DMS53 treated with DMSO at 0.1 percent for 48 hours (cell line): ENCODE data around the gene RLN3.

ENCODE experiments used
- DNase-seq: peaks from one replicate; lab custom pipeline; 2025; ENCODE audit not compliant: unreplicated experiment; lab: John Stamatoyannopoulos, UW

The RLN3 gene, protein sequence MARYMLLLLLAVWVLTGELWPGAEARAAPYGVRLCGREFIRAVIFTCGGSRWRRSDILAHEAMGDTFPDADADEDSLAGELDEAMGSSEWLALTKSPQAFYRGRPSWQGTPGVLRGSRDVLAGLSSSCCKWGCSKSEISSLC

GRCh38 chr19:14027856-14028450 lies at the start of gene RLN3:
TSS of gene RLN3 (plus strand) at chr19:14028148. CDS start at chr19:14028205, 57 bp downstream.
- DNase-seq, result no peak

DNA sequence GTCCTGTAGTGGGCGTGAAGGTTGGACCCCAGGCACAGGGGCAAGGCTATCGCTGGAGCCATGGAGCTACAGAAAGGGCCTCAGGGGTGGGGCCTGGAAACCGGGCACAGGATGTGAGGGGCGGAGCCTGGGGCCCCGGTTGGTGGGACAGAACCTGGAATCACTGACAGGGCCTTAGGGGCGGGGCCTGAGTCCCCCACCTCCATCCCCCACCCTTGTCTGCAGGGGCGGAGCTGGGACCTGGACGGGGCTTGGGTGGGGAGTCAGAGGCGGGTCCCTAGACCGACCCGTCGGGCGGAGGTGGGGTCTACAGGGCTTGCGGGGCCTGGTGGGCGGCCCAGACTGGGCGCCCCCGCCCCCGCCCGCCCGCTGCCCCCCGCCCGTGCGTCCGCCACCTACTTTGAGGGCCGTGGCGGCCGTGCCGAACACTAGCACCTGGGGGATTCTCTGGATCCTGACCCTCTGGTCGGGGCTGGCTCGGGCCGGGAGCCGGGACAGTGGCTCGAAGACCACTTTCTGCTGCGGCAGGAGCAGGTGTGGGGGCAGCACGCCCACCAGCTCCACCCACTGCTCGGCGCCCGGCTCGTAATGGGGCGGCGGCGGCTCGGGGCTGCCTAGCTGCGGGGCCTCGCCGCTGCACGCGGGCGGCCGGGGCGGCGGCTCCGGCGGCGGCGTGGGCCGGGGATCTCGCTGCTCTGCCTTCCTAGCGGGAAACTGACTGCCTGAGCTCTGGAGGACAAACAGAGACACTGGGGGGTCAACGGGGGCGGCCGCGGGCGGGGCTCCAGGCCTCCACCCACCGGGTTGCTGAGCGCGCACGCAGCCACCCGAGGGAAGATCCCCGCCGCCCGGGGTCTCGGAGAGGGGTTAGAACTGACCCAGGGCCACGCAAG lies 49.4 kb upstream of the RLN3 start:
- DNase-seq, result no peak

DNA sequence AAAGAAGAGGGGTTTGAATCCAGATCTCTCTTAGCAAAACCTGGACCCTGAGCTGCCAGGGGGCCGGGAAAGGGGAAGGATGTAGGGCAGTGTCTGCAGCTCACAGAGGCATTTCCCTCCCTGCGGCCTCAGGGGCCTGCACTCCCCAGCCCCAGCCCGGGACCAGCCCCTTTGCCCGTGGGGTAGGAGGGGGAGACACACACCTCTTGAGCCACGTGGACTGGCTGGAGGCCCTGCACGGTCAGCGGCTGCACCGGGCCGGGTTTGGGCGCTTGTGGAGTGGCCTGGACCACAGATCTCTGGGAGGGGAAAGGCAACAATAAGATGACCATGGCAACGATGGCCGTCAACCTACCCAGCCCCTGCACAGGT lies 48.7 kb upstream of the RLN3 start:
- no peak for DNase-seq

DNA sequence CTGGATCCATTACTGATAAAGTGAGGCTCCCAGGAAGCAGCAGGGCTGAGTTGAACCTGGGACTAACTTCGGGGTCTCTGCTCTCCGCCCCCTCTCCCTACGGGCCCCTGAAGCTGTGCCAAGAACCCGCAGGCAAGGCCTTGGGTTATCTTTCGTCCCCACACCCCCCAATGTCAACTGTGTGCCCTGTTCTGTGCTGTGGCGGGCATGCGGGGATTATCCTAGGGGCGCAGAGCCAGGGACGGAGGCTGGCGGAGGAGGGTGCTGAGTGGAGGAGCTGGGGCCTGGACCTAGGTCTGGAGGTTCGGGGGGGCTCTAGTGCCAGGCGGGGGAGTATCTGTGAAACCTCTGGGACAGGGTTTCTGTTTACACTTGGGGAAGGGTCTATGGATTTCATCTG lies 48.3 kb upstream of the RLN3 start:
- DNase-seq, result no peak

GRCh38 chr19:13980340-13980739 lies 47.6 kb upstream of the RLN3 start:
- DNase-seq, result no peak

DNA sequence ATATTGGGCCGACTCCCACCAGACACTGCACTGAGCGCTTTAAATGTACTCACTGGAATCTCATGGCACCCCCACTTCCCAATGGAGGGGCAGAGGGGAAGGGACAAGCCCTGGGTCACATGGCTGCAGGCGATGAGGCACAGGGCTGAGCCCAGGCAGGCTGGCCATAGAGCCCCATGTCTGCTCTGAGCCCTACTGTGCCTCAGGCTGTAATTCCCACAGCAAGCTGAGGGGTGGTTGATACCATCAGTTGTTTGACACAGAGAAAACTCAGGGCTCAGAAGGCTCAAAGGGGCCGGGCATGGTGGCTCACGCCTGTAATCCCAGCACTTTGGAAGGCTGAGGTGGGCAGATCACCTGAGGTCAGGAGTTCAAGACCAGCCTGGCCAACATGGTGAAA lies 46.9 kb upstream of the RLN3 start:
- DNase-seq, result no peak

DNA sequence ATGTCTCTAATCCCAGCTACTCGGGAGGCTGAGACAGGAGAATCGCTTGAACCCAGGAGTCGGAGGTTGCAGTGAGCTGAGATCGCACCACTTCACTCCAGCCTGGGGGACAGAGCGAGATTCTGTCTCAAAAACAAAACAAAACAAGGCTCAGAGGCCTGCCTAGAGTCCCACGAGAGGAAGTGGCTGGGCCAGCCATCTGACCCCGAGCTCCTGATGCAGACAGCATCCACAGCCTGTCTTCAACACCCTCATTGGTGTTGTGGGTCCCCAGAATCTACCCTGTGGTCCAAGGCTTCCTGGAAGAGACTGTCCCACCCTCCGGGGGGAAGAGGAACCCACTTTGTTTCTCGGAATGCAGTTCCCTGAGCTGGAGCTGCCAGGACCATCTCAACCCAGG lies 46.5 kb upstream of the RLN3 start:
- DNase-seq, result no peak

DNA sequence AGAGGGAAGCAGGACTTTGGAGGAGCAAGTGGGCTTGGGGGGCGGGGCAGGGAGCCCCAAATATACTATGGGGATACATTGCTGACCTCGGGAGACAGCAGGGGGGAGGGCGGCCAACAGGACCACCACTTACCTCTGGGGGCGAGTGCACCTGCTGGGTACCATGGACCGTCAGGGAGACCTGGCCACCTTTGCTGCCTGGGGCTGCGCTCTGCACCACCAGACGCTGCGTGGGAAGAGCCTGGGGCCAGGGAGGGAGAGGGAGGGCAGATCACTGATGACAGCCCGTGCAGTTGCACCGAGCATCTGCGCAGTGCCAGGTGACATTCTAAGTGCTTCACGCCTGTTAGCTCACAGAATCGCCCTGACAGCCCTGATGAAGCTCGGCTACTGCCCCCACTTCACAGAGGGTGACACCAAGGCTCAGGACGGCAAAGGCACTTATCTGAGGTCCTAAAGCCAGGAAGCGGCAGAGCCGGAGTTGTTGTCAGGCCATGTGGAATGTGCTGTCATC lies 45.9 kb upstream of the RLN3 start:
- DNase-seq, result no peak

- DNase-seq, result no peak
Measured at GRCh38 chr19:13982773-13983172, 45.2 kb upstream of the RLN3 start.

GRCh38 chr19:13983213-13983889 lies 44.6 kb upstream of the RLN3 start:
- DNase-seq, result peak; percentile 69

DNA sequence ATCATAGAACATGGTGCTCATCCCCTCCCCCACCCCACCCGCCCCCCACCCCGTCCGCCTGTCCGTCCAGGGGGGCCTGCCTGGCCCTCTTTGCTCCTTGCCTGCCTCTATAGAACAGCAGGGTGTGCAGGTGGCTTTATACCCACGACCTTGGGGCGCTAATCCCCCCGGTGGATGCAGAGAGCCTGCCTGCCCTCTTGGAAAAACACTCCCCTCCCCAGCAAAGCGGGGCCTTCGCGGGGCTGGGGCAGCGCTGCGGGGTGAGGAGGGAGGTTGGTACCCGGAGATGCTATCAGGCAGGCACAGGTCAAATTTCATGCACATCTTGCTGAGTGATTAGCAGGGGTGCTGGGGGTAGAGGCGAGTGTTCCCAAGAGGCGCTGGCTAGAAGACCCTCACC lies 43.8 kb upstream of the RLN3 start:
- DNase-seq, result no peak

DNA sequence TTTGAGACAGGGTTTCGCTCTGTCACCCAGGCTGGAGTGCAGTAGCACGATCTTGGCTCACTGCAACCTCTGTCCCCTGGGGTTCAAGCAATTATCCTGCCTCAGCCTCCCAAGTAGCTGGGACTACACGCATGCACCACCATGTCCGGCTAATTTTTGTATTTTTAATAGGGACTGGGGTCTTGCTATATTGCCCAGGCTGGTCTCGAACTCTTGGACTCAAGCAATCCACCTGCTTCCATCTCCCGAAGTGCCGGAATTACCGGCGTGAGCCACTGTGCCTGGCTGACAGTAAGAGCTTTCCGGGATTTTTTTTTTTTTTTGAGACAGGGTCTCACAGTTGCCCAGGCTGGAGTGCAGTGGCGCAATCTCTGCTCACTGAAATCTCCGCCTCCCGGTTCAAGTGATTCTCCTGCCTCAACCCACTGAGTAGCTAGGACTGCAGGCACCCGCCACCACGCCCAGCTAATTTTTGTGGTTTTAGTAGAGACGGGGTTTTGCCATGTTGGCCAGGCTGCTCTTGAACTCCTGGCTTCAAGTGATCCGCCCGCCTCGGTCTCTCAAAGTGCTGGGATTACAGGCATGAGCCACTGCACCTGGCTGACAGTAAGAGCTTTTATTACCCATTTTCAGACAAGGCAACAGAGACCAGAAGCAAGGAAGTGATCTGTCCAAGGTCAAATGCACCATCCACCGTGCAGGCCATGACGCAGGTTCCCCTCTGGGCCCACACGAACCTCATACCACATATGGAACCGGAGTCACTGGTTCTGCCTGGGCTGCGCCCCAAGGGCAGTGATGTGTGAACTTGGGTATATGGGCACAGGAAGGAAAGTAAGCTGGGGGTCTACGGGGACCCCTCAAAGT lies 42.8 kb upstream of the RLN3 start:
- DNase-seq, result no peak

- DNase-seq, result peak; percentile 38
Measured at GRCh38 chr19:13985771-13986347, 42.1 kb upstream of the RLN3 start.

GRCh38 chr19:13986348-13986904 lies 41.5 kb upstream of the RLN3 start:
- peak; percentile 87 for DNase-seq

GRCh38 chr19:13987101-13987890 lies 40.7 kb upstream of the RLN3 start:
- DNase-seq, result no peak

DNA sequence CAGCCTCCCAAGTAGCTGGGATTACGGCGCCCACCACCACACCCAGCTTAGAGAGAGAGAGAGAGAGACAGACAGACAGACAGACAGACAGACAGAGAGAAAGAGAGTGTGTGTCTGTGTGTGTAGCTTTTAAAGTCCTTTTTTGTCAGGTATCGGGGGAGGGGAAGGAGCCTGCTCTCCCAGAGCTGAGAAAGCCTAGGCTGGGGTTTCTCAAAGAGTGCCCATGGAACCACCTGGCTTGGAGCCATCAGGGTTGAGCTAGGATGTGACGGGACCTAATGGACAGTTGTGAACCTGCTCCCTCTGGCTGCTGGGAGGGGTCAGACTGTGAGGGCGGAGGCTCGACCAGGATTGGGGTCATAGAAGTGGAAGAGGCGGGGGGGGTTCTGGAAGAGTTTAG lies 38.5 kb upstream of the RLN3 start:
- DNase-seq, result no peak

- no peak for DNase-seq
Measured at GRCh38 chr19:13990085-13990484, 37.9 kb upstream of the RLN3 start.

DNA sequence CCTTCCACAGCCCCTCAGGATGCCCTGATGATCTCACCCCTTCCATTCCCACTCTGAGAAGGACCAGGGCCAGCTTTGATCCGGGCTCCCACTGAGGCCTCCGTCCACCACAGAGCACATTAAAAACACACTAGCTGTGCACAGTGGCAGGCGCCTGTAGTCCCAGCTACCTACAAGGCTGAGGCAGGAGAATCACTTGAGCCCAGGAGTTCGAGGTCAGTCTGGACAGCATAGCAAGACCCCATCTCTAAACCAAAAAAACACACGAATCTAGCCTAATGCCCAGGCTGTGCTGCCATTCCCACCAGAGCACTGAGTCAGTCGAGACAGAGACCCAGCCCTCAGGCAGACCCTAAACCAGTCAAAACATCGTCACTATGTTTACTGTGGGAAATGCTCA lies 35.9 kb upstream of the RLN3 start:
- DNase-seq, result no peak
